Esophagus squamous epithelium (tissue), 5 donors: Measurements from ENCODE around the gene RNU1-2. TPM values are rescaled to one million over a fixed set of nuclear protein-coding genes. Genes with fewer than 3 reads are reported as not detected.
"Not testable (repeated sequence)": the region's sequence is repeated elsewhere in the genome, so short reads cannot be mapped to it uniquely, and the experiment has no call there.

ENCODE experiments used
- DNase-seq: peaks from one replicate; lab custom pipeline; 2025; lab: John Stamatoyannopoulos, UW
- H3K27ac ChIP-seq, 4 donors: fragments of 200-600 bp; sonication (generic); one replicate each; pipeline ENCODE4 v1.5.1; 2016 to 2019; ENCODE audit warnings: mild to moderate bottlenecking in 1 of 4
- H3K27me3 ChIP-seq, 4 donors: fragments of 200-600 bp; sonication (generic); 1 replicate in 3 of 4; 2 replicates in 1 of 4; pipeline versions ENCODE4 v1.5.1 to v1.6.0; 2017 to 2021; ENCODE audit warnings: antibody characterized with exemption in 1 of 4
- H3K36me3 ChIP-seq, 3 donors: fragments of 200-600 bp; sonication (generic); one replicate each; pipeline ENCODE4 v1.5.1; 2016 to 2019
- H3K4me1 ChIP-seq, 3 donors: fragments of 200-600 bp; sonication (generic); one replicate each; pipeline ENCODE4 v1.5.1; 2017 to 2019
- H3K4me3 ChIP-seq, 4 donors: fragments of 200-600 bp; sonication (generic); 1 replicate in 3 of 4; 2 replicates in 1 of 4; pipeline ENCODE4 v1.5.1; 2016 to 2019; ENCODE audit warnings: mild to moderate bottlenecking in 2 of 4, moderate library complexity in 1 of 4
- H3K9me3 ChIP-seq, 3 donors: fragments of 200-600 bp; sonication (generic); one replicate each; pipeline ENCODE4 v1.5.1; 2016 to 2019
- POLR2A ChIP-seq, 4 donors: fragments of 450-650 bp; IDR thresholded peaks; one replicate each; pipeline ENCODE4 v1.6.1; 2017; ENCODE audit warnings: antibody characterized with exemption in 4 of 4, mild to moderate bottlenecking in 4 of 4, moderate library complexity in 3 of 4
- WGBS, 2 donors: methylation state at CpG; one replicate each; pipeline ENCODE4 v1.1.5; 2018; 5-methylcytosine and 5-hydroxymethylcytosine counted together
- intact Hi-C: fragments of 100-400 bp; cut with DNase I; formaldehyde crosslinking; loops from one replicate; pipeline ENCODE4 v1.15.0; 2022
- total RNA-seq, 4 donors: library from RNA; depleted of rRNA; stranded (reverse); fragments of >200 nt; gene quantifications; one replicate each; pipeline ENCODE4 v1.1.0, GENCODE V29; 2016
- TF ChIP-seq, protein P1 (sequence below), 6 experiments: fragments of 450-650 bp in 4 of 6; fragments of 200-600 bp in 2 of 6; sonication (generic) in 2 of 6; IDR thresholded peaks; one replicate each; pipeline ENCODE4 v1.5.1; 2016 to 2019; ENCODE audit warnings: antibody characterized with exemption in 6 of 6, mild to moderate bottlenecking in 4 of 6, moderate library complexity in 4 of 6
- donor health status: DM: yes; HTN: yes; CAD: no.

Gene RNU1-2
- under 1 TPM; under 0.01 TPM for total RNA-seq

GRCh38 chr1:16895598-16896315 is at the start of gene RNU1-2:
Gene RNU1-2, plus strand, starts transcription at chr1:16895980.
- WGBS, 2 donors: 0% methylated on average over 8 to 21 of the region's 39 CpGs
- H3K36me3 ChIP-seq, intact Hi-C loops, H3K9me3 ChIP-seq, H3K27me3 ChIP-seq: not testable (repeated sequence)
- peak; percentile 40 for DNase-seq
- peak within 1 kb of the TSS; percentile 86 to 95 (median 90) for H3K27ac ChIP-seq
- peak within 1 kb of the TSS in 3 of 4 donors; percentile 36 to 60 (median 36) for H3K4me3 ChIP-seq
- peaks cover 0 to 26% (median 11%) of the 10 kb centered on the region in 3 donors for H3K4me1 ChIP-seq
- TF ChIP-seq POLR2A (IDR thresholded peaks at IDR 0.05): peak in 2 of 4 donors; percentile 90 to 95
- TF ChIP-seq, protein P1, sequence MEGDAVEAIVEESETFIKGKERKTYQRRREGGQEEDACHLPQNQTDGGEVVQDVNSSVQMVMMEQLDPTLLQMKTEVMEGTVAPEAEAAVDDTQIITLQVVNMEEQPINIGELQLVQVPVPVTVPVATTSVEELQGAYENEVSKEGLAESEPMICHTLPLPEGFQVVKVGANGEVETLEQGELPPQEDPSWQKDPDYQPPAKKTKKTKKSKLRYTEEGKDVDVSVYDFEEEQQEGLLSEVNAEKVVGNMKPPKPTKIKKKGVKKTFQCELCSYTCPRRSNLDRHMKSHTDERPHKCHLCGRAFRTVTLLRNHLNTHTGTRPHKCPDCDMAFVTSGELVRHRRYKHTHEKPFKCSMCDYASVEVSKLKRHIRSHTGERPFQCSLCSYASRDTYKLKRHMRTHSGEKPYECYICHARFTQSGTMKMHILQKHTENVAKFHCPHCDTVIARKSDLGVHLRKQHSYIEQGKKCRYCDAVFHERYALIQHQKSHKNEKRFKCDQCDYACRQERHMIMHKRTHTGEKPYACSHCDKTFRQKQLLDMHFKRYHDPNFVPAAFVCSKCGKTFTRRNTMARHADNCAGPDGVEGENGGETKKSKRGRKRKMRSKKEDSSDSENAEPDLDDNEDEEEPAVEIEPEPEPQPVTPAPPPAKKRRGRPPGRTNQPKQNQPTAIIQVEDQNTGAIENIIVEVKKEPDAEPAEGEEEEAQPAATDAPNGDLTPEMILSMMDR (IDR thresholded peaks at IDR 0.05): peak in 1 of 6 experiments; percentile 6

DNA sequence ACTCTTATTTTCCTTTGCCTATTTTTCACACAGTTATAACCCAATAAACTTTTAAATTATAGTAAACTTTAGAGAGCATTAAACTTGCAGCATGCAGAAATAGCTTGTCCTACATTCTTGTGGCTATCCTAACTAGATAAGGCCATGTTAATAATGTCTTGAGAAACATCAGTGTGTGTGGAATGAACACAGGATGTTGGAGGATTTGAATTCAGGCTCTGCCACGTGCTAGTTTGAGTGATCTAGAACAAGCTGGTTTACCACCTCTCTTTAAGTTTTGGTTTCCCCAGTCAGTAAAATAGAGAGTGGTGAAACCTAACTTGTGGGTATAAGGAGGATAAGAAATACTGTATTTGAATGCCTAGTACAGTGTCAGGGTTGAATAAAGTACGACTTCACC is 39.6 kb upstream of the RNU1-2 start:
- H3K36me3 ChIP-seq, H3K4me3 ChIP-seq, DNase-seq, H3K9me3 ChIP-seq, intact Hi-C loops, H3K27ac ChIP-seq, H3K4me1 ChIP-seq: not testable (repeated sequence)
- WGBS, 2 donors: 68 to 100% methylated on average over 1 to 2 of the region's 2 CpGs
- peaks cover 0 to 12% (median 0%) of the 10 kb centered on the region in 4 donors for H3K27me3 ChIP-seq

DNA sequence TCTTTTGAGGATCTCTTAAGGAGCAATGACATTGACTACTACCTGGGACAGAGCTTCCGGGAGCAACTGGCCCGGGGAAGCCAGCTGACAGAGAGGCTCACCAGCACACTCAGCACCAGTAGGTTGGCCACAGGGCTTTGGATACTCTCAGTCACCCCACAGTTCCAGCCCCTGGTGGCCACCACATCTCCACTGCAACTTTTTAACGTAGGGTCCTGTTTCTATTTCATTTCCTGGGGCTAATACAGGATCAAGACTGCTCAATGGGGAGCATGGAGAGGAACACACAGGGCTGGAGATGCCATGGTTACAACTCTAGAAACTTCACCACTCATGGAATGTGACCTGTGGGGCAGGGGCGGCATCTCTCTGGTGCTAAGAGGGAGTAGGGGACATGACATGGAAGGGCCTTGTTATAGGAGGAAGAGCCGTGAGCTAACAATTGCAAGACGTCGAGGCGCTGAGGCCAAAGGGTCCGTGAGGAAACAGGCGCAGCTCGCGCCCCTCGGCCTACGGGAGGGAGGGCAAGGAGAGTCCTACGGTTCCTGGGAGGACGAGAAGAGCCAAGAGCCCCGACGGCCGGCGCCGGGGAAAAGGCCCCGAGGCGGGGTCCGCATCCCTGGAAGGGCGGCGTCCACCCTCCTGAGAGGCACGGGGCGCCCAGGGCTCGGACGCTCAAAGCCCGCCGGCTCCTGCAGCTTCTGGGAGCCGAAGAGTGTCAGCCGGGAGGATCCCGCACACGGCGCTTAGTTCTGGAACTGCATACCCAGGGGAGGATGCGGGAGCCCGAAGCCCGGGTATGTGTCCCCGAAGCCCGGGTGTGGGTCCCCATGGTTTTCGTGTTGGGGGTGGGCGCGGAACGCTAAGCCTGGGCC is 36.4 kb upstream of the RNU1-2 start:
- DNase-seq, intact Hi-C loops: not testable (repeated sequence)
- 43 to 69% methylated on average over 5 to 15 of the region's 46 CpGs for WGBS, 2 donors

GRCh38 chr1:16860048-16860447 is 35.7 kb upstream of the RNU1-2 start:
- H3K4me3 ChIP-seq, intact Hi-C loops, H3K27ac ChIP-seq, H3K36me3 ChIP-seq, H3K9me3 ChIP-seq, H3K4me1 ChIP-seq, DNase-seq: not testable (repeated sequence)
- 67 to 78% methylated on average over 8 to 9 of the region's 9 CpGs for WGBS, 2 donors
- peaks cover 0 to 17% (median 0%) of the 10 kb centered on the region in 4 donors for H3K27me3 ChIP-seq

More for the DNA sequence above, 36.4 kb upstream of the RNU1-2 start:
- not testable (repeated sequence) for H3K9me3 ChIP-seq, H3K36me3 ChIP-seq, H3K4me3 ChIP-seq, H3K4me1 ChIP-seq, H3K27ac ChIP-seq
- H3K27me3 ChIP-seq: peaks cover 0 to 17% (median 0%) of the 10 kb centered on the region in 4 donors

DNA sequence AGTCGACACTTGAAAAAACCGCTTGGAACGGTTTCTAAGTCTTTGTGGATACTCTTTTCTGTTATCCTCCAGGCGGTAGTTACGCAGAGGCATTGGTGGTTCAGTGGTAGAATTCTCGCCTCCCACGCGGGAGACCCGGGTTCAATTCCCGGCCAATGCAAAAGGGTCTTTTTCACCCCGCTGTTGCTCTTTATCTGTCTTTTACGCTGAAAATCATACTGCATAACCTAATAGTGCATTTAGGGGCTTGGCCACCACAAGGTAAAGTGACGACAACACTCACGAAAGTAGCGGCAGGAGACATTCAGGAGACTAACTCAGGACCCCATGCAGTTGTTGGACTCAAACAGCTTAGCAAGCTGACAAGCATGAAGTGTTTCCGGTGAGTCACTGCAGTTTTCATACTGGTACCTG is 33.9 kb upstream of the RNU1-2 start:
- H3K4me3 ChIP-seq, intact Hi-C loops, DNase-seq, H3K27ac ChIP-seq, H3K4me1 ChIP-seq, H3K36me3 ChIP-seq, H3K9me3 ChIP-seq: not testable (repeated sequence)
- 44 to 52% methylated on average over 11 to 12 of the region's 16 CpGs for WGBS, 2 donors
- peaks cover 0 to 17% (median 0%) of the 10 kb centered on the region in 4 donors for H3K27me3 ChIP-seq

GRCh38 chr1:16862415-16862814 is 33.4 kb upstream of the RNU1-2 start:
- H3K27ac ChIP-seq, H3K4me1 ChIP-seq, intact Hi-C loops, H3K4me3 ChIP-seq, DNase-seq, H3K9me3 ChIP-seq, H3K36me3 ChIP-seq: not testable (repeated sequence)
- peaks cover 0 to 17% (median 0%) of the 10 kb centered on the region in 4 donors for H3K27me3 ChIP-seq
- WGBS, 2 donors: 93 to 95% methylated on average over 11 to 20 of the region's 25 CpGs

DNA sequence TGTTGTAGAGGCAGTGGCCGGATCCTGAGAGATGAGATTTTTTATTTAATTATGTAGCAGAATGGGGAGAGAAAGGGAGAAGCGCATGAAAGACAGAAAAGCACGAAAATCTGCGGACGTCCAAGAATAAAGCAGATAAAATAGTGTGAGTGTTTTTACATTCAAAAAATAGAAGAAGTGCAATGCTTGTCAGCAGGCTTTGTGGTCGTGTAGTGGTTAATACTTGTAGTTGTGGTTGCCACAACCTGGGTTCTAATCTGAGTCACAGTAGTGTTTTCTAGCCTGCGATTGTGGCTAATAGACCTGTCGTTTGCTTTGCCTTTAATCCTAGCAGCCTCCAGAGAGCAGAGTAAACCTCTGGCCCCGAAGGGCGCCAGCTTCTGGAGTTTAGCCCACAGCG is 32.8 kb upstream of the RNU1-2 start:
- WGBS, 2 donors: 69 to 78% methylated on average over 6 of the region's 11 CpGs
- intact Hi-C loops: not testable (repeated sequence)
- peaks cover 0 to 17% (median 0%) of the 10 kb centered on the region in 4 donors for H3K27me3 ChIP-seq

GRCh38 chr1:16866926-16867707 is 28.7 kb upstream of the RNU1-2 start:
- H3K9me3 ChIP-seq, intact Hi-C loops, DNase-seq, H3K4me3 ChIP-seq, H3K36me3 ChIP-seq, H3K27ac ChIP-seq, H3K4me1 ChIP-seq: not testable (repeated sequence)
- WGBS, 2 donors: 28 to 33% methylated on average over 2 to 3 of the region's 6 CpGs
- H3K27me3 ChIP-seq: peaks cover 0 to 30% (median 0%) of the 10 kb centered on the region in 4 donors

More for the DNA sequence above, 32.8 kb upstream of the RNU1-2 start:
- not testable (repeated sequence) for H3K4me1 ChIP-seq, H3K9me3 ChIP-seq, H3K36me3 ChIP-seq, H3K27ac ChIP-seq, DNase-seq, H3K4me3 ChIP-seq

GRCh38 chr1:16868787-16869186 is 27.0 kb upstream of the RNU1-2 start:
- H3K4me3 ChIP-seq, H3K9me3 ChIP-seq: not testable (repeated sequence)
- 83 to 100% methylated on average over 1 of the region's 6 CpGs for WGBS, 2 donors

DNA sequence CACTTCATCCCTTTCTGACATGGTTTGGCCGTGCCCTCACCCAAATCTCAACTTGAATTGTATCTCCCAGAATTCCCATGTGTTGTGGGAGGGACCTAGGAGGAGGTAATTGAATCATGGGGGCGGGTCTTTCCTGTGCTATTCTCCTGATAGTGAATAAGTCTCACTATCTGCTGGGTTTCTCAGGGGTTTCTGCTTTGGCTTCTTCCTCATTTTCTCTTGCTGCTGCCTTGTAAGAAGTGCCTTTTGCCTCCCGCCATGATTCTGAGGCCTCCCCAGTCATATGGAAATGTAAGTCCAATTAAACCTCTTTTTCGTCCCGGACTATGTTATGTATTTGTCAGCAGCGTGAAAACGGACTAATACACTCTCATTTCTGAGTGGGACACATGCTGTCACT is 25.8 kb upstream of the RNU1-2 start:
- DNase-seq, intact Hi-C loops, H3K4me3 ChIP-seq, H3K36me3 ChIP-seq, H3K9me3 ChIP-seq, H3K27ac ChIP-seq: not testable (repeated sequence)
- 72 to 80% methylated on average over 6 of the region's 7 CpGs for WGBS, 2 donors
- Histone ChIP-seq H3K4me1 (peaks cover 4 to 17% (median 4%) of the 10 kb centered on the region in 3 donors), H3K27me3 (peaks cover 0 to 47% (median 0%) of the 10 kb centered on the region in 4 donors)

More at GRCh38 chr1:16868787-16869186, 27.0 kb upstream of the RNU1-2 start:
- Histone ChIP-seq H3K27me3 (peaks cover 0 to 37% (median 0%) of the 10 kb centered on the region in 4 donors), H3K4me1 (peaks cover 4 to 17% (median 4%) of the 10 kb centered on the region in 3 donors)
- H3K36me3 ChIP-seq, intact Hi-C loops, DNase-seq, H3K27ac ChIP-seq: not testable (repeated sequence)

GRCh38 chr1:16871171-16871570 is 24.6 kb upstream of the RNU1-2 start:
- H3K4me3 ChIP-seq, H3K27ac ChIP-seq, H3K36me3 ChIP-seq, DNase-seq, intact Hi-C loops, H3K9me3 ChIP-seq: not testable (repeated sequence)
- peaks cover 4 to 17% (median 4%) of the 10 kb centered on the region in 3 donors for H3K4me1 ChIP-seq
- H3K27me3 ChIP-seq: peaks cover 0 to 59% (median 0%) of the 10 kb centered on the region in 4 donors
- WGBS, 2 donors: 73 to 86% methylated on average over 7 to 14 of the region's 23 CpGs
